NCI-H446 treated with DMSO at 0.1 percent for 48 hours (cell line): ENCODE results near the gene KRTAP10-5.
"Not testable (repeated sequence)": the region's sequence is repeated elsewhere in the genome, so short reads cannot be mapped to it uniquely, and the experiment has no call there.

Experiments used
- DNase-seq: peaks from one replicate; lab custom pipeline; 2025; lab: John Stamatoyannopoulos, UW

Gene KRTAP10-5

GRCh38 chr21:44611551-44611950 is 31.1 kb upstream of the KRTAP10-5 start:
- no peak for DNase-seq

GRCh38 chr21:44610157-44610843 is 29.9 kb upstream of the KRTAP10-5 start:
- not testable (repeated sequence) for DNase-seq

GRCh38 chr21:44609193-44609592 is 28.8 kb upstream of the KRTAP10-5 start:
- no peak for DNase-seq

- no peak for DNase-seq
These were observed 26.1 kb upstream of the KRTAP10-5 start for GRCh38 chr21:44606495-44606894.

GRCh38 chr21:44603911-44604310 is 23.5 kb upstream of the KRTAP10-5 start:
- DNase-seq, result no peak

GRCh38 chr21:44603109-44603875 is 22.9 kb upstream of the KRTAP10-5 start:
- DNase-seq, result no peak

GRCh38 chr21:44602463-44602850 is 22.1 kb upstream of the KRTAP10-5 start:
- DNase-seq, result no peak

GRCh38 chr21:44601596-44602462 is 21.4 kb upstream of the KRTAP10-5 start:
- no peak for DNase-seq

GRCh38 chr21:44601091-44601490 is 20.7 kb upstream of the KRTAP10-5 start:
- DNase-seq, result not testable (repeated sequence)

- not testable (repeated sequence) for DNase-seq
These were observed 19.9 kb upstream of the KRTAP10-5 start, which contains the start of gene KRTAP10-7 for GRCh38 chr21:44600118-44600978. Gene KRTAP10-7, plus strand, starts transcription at chr21:44600597. Its CDS starts 25 bp downstream, at chr21:44600622.

GRCh38 chr21:44599264-44600029 is 19.0 kb upstream of the KRTAP10-5 start:
- no peak for DNase-seq

- no peak for DNase-seq
These were observed 17.7 kb upstream of the KRTAP10-5 start for GRCh38 chr21:44598061-44598460.

GRCh38 chr21:44596068-44596725 is 15.8 kb upstream of the KRTAP10-5 start:
- no peak for DNase-seq

GRCh38 chr21:44595524-44595923 is 15.1 kb upstream of the KRTAP10-5 start:
- no peak for DNase-seq

GRCh38 chr21:44594406-44594916 is 14.1 kb upstream of the KRTAP10-5 start:
- no peak for DNase-seq

GRCh38 chr21:44593598-44594405 is 13.4 kb upstream of the KRTAP10-5 start:
- DNase-seq, result no peak

- no peak for DNase-seq
These were observed 12.3 kb upstream of the KRTAP10-5 start, which contains the start of gene KRTAP10-6 for GRCh38 chr21:44592446-44593311. Gene KRTAP10-6, minus strand, starts transcription at chr21:44592505. Its CDS starts 21 bp downstream, at chr21:44592484.

GRCh38 chr21:44591801-44592130 is 11.4 kb upstream of the KRTAP10-5 start:
- not testable (repeated sequence) for DNase-seq
